Cardiac muscle cell (in vitro differentiated cells and primary cell): ENCODE measurements around the gene ANKRD33. TPM values are rescaled to one million over a fixed set of nuclear protein-coding genes. Genes with fewer than 3 reads are reported as not detected.

ENCODE experiments used
- DNase-seq, 2 donors: peaks; one replicate each; pipeline versions ENCODE4 v3.0.0 to v3.0.0-alpha.2; 2010 to 2017; ENCODE audit warnings: low read depth in 1 of 2, low spot score in 1 of 2
- H3K27ac ChIP-seq: fragments of 200-600 bp; sonication (generic); 2 replicates; pipeline ENCODE4 v1.5.1; 2016
- H3K27me3 ChIP-seq: fragments of 200-600 bp; sonication (generic); 2 replicates; pipeline ENCODE4 v1.6.0; 2016; ENCODE audit warnings: control low read depth
- H3K36me3 ChIP-seq: fragments of 200-600 bp; sonication (generic); 2 replicates; pipeline ENCODE4 v1.5.1; 2016; ENCODE audit warnings: control low read depth
- H3K4me1 ChIP-seq: fragments of 200-600 bp; sonication (generic); 2 replicates; pipeline ENCODE4 v1.8.1; 2017; ENCODE audit warnings: low read depth, mild to moderate bottlenecking, mixed run types
- H3K4me3 ChIP-seq: fragments of 200-600 bp; sonication (generic); 2 replicates; pipeline ENCODE4 v1.5.1; 2016; ENCODE audit warnings: mild to moderate bottlenecking
- H3K9me3 ChIP-seq: fragments of 200-600 bp; sonication (generic); 2 replicates; pipeline ENCODE4 v1.5.1; 2017; ENCODE audit warnings: low read depth, mild to moderate bottlenecking, control low read depth
- polyA plus RNA-seq: library from polyadenylated mRNA; unstranded; fragments of >200 nt; fragmentation: Nextera tagmentation; extraction: Ambion mirVana; gene quantifications from 2 replicates; pipeline ENCODE4 v1.2.1, GENCODE V29; 2016
- total RNA-seq: library from RNA; depleted of rRNA; stranded (reverse); fragments of >200 nt; gene quantifications from 2 replicates; pipeline ENCODE4 v1.2.3, GENCODE V29; 2016
- TF ChIP-seq, protein P1 (sequence below): IDR thresholded peaks from 2 replicates; pipeline ENCODE4 v1.5.1; 2012; ENCODE audit warnings: low read depth, mild to moderate bottlenecking, low read length

The ANKRD33 gene
- total and polyA plus RNA-seq, 2 experiments from 2014 or later, result 0.30 TPM; not detected in 1

GRCh38 chr12:51915003-51915625 lies 27.2 kb downstream of the ANKRD33 start:
- DNase-seq, result no peak
- no peaks in the 10 kb centered on the region for H3K36me3 ChIP-seq

DNA sequence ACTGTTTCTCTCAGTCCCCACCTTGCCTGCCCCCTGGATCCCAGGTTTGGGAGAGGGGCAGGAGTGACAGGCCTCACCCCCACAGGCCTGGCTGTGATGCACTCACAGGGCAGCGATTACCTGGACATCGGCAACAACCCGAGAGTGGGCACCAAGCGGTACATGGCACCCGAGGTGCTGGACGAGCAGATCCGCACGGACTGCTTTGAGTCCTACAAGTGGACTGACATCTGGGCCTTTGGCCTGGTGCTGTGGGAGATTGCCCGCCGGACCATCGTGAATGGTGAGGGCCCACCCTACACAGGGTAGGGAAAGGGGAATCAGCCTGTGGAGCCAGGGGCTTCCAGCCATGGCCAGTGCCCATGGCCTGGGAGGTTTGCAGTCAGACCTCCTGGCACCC lies 28.0 kb downstream of the ANKRD33 start:
- Histone ChIP-seq H3K4me1 (peaks cover 23% of the 10 kb centered on the region), H3K36me3 (no peaks in the 10 kb centered on the region), H3K9me3 (no peaks in the 10 kb centered on the region), H3K4me3 (no peak overlapping the region), H3K27me3 (no peaks in the 10 kb centered on the region), H3K27ac (no peak overlapping the region)
- TF ChIP-seq, protein P1, sequence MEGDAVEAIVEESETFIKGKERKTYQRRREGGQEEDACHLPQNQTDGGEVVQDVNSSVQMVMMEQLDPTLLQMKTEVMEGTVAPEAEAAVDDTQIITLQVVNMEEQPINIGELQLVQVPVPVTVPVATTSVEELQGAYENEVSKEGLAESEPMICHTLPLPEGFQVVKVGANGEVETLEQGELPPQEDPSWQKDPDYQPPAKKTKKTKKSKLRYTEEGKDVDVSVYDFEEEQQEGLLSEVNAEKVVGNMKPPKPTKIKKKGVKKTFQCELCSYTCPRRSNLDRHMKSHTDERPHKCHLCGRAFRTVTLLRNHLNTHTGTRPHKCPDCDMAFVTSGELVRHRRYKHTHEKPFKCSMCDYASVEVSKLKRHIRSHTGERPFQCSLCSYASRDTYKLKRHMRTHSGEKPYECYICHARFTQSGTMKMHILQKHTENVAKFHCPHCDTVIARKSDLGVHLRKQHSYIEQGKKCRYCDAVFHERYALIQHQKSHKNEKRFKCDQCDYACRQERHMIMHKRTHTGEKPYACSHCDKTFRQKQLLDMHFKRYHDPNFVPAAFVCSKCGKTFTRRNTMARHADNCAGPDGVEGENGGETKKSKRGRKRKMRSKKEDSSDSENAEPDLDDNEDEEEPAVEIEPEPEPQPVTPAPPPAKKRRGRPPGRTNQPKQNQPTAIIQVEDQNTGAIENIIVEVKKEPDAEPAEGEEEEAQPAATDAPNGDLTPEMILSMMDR, result no peak
- DNase-seq, result no peak

More at GRCh38 chr12:51915003-51915625, 27.2 kb downstream of the ANKRD33 start:
- TF ChIP-seq, protein P1, result no peak
- Histone ChIP-seq H3K9me3 (no peaks in the 10 kb centered on the region), H3K27ac (no peak overlapping the region), H3K4me1 (peaks cover 17% of the 10 kb centered on the region), H3K27me3 (no peaks in the 10 kb centered on the region), H3K4me3 (no peak overlapping the region)

DNA sequence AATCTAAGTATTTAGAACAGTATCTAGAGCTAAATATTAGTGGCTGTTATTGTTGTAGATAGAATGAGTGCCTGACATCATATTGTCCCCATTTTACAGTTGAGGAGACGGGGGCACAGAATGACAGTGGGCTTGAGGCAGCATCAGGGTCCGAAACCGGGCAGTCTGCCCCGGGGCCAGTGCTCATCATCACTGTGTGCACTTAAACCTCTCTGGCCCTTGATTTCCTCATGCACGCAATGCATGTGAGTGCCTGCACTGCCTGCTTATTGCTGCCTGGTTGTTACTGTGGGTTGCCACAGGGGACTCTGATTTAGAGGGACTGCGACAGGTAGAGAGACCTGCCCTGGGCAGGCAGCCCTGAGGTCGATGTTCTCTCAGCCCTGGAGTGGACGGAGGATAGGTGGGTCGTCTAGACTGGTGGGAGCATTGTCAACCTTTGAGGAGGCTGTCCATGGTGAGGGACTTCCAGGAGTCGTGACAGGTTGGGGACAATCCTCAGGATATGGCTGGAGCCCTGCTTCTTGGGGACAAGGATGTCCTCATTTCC lies 29.2 kb downstream of the ANKRD33 start:
- no peak for DNase-seq
- TF ChIP-seq, protein P1, result no peak
- H3K36me3 ChIP-seq, result no peaks in the 10 kb centered on the region
- H3K9me3 ChIP-seq, result no peaks in the 10 kb centered on the region
- no peaks in the 10 kb centered on the region for H3K27me3 ChIP-seq
- H3K4me1 ChIP-seq, result peaks cover 32% of the 10 kb centered on the region
- no peak overlapping the region for H3K4me3 ChIP-seq
- no peak overlapping the region for H3K27ac ChIP-seq

GRCh38 chr12:51917746-51918453 lies 30.0 kb downstream of the ANKRD33 start:
- DNase-seq, result peak in 1 of 2 donors; percentile 18
- Histone ChIP-seq H3K36me3 (no peaks in the 10 kb centered on the region), H3K9me3 (no peaks in the 10 kb centered on the region), H3K27me3 (no peaks in the 10 kb centered on the region), H3K27ac (peak overlapping the region; percentile 61), H3K4me1 (peaks cover 28% of the 10 kb centered on the region), H3K4me3 (no peak overlapping the region)
- TF ChIP-seq, protein P1, result no peak

GRCh38 chr12:51920046-51920445 lies 32.1 kb downstream of the ANKRD33 start:
- Histone ChIP-seq H3K4me3 (no peak overlapping the region), H3K36me3 (no peaks in the 10 kb centered on the region), H3K27me3 (no peaks in the 10 kb centered on the region), H3K4me1 (peaks cover 32% of the 10 kb centered on the region), H3K27ac (no peak overlapping the region), H3K9me3 (no peaks in the 10 kb centered on the region)
- no peak for DNase-seq
- TF ChIP-seq, protein P1, result no peak
